Thymus (tissue), 11 donors: ENCODE measurements around the gene DVL1. TPM values are rescaled to one million over a fixed set of nuclear protein-coding genes. Genes with fewer than 3 reads are reported as not detected.
A peak's percentile ranks its signal among the peaks of the same experiment; 100 is the strongest.

Experiments used
- DNase-seq, 9 donors: peaks; one replicate each; pipeline ENCODE4 v3.0.0-alpha.2; 2013; ENCODE audit warnings: low spot score in 9 of 9, low read depth in 6 of 9, missing footprints in 1 of 9
- H3K27ac ChIP-seq, 2 donors: one replicate each; pipeline ENCODE4 v1.5.1; 2013; ENCODE audit warnings: control low read depth in 1 of 2, low read depth in 1 of 2, low read length in 1 of 2, mild to moderate bottlenecking in 1 of 2, moderate library complexity in 1 of 2
- H3K27me3 ChIP-seq, 2 donors: one replicate each; pipeline ENCODE4 v1.5.1; 2013; ENCODE audit warnings: low read length in 1 of 2; ENCODE audit not compliant: control insufficient read depth in 2 of 2, insufficient read depth in 1 of 2
- H3K36me3 ChIP-seq, 2 donors: one replicate each; pipeline ENCODE4 v1.5.1; 2013; ENCODE audit warnings: low read length in 1 of 2, mild to moderate bottlenecking in 1 of 2, moderate library complexity in 1 of 2; ENCODE audit not compliant: control insufficient read depth in 2 of 2, insufficient read depth in 2 of 2
- H3K4me1 ChIP-seq, 2 donors: one replicate each; pipeline ENCODE4 v1.5.1; 2013; ENCODE audit warnings: low read length in 2 of 2; ENCODE audit not compliant: control insufficient read depth in 2 of 2, insufficient read depth in 2 of 2
- H3K4me3 ChIP-seq, 2 donors: one replicate each; pipeline ENCODE4 v1.5.1; 2013; ENCODE audit warnings: low read length in 2 of 2, control low read depth in 1 of 2, mild to moderate bottlenecking in 1 of 2
- H3K9me3 ChIP-seq, 2 donors: one replicate each; pipeline ENCODE4 v1.5.1; 2013; ENCODE audit warnings: low read length in 1 of 2, mild to moderate bottlenecking in 1 of 2; ENCODE audit not compliant: control insufficient read depth in 2 of 2, insufficient read depth in 1 of 2
- WGBS: extraction: QIAGEN DNeasy Blood & Tissue Kit; methylation state at CpG from one replicate; pipeline ENCODE4 v1.1.7; 2013; 5-methylcytosine and 5-hydroxymethylcytosine counted together
- polyA plus RNA-seq: library from polyadenylated mRNA; stranded (reverse); fragments of 200-250 nt; gene quantifications from one replicate; pipeline ENCODE4 v1.2.3, GENCODE V29; 2013
- total RNA-seq: library from RNA; stranded (reverse); fragments of 120-200 nt; gene quantifications from one replicate; pipeline ENCODE4 v1.2.4, GENCODE V29; 2013
- donor health status: healthy.

DVL1 gene
- total and polyA plus RNA-seq, 2 donors: 19.6 to 40.9 TPM

DNA sequence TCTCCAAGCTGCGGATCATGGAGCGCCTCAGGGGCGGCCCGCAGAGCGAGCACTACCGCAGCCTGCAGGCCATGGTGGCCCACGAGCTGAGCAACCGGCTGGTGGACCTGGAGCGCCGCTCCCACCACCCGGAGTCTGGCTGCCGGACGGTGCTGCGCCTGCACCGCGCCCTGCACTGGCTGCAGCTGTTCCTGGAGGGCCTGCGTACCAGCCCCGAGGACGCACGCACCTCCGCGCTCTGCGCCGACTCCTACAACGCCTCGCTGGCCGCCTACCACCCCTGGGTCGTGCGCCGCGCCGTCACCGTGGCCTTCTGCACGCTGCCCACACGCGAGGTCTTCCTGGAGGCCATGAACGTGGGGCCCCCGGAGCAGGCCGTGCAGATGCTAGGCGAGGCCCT lies 21.9 kb downstream of the DVL1 start:
- Histone ChIP-seq H3K4me3 (no peak overlapping the region), H3K9me3 (peaks cover 1 to 21% of the 10 kb centered on the region in 2 donors), H3K36me3 (peaks cover 16 to 21% of the 10 kb centered on the region in 2 donors), H3K27ac (no peak overlapping the region), H3K27me3 (no peaks in the 10 kb centered on the region), H3K4me1 (peaks cover 26 to 29% of the 10 kb centered on the region in 2 donors)
- DNase-seq: no peak
- 96% methylated on average over 40 of the region's 40 CpGs for WGBS

DNA sequence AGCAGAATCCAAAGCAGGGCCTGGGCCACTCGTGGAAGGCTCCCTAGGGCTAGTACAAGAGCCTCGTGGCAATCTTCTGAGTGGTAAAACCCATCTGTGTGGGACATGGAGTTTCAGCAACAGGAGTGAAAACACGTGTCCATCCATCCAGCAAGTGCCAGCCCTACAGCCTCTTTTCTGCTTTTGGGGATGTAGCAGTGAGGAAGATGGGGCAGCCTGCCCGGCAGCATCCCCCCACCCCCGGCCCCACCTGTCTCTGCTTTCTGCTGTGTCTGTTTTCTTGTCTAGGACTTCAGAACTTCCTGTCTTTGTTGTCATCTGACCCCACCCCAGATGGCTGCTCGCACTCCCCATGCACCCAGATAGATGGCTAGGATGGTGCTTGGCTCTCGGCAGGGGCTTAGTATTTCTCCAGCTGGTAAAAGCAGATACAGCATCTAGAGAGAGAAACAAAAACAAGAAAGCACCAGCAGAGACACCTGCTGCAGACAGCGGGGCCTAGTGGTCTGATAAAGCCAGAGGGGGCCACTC lies 23.1 kb downstream of the DVL1 start:
- DNase-seq: peak in 1 of 9 donors; percentile 39
- H3K4me3 ChIP-seq: peak overlapping the region; percentile 68 to 95
- peaks cover 26 to 29% of the 10 kb centered on the region in 2 donors for H3K4me1 ChIP-seq
- H3K9me3 ChIP-seq: peaks cover 1 to 16% of the 10 kb centered on the region in 2 donors
- peak overlapping the region; percentile 69 to 81 for H3K27ac ChIP-seq
- no peaks in the 10 kb centered on the region for H3K27me3 ChIP-seq
- peaks cover 21% of the 10 kb centered on the region in 2 donors for H3K36me3 ChIP-seq
- WGBS: 66% methylated on average over 8 of the region's 8 CpGs

DNA sequence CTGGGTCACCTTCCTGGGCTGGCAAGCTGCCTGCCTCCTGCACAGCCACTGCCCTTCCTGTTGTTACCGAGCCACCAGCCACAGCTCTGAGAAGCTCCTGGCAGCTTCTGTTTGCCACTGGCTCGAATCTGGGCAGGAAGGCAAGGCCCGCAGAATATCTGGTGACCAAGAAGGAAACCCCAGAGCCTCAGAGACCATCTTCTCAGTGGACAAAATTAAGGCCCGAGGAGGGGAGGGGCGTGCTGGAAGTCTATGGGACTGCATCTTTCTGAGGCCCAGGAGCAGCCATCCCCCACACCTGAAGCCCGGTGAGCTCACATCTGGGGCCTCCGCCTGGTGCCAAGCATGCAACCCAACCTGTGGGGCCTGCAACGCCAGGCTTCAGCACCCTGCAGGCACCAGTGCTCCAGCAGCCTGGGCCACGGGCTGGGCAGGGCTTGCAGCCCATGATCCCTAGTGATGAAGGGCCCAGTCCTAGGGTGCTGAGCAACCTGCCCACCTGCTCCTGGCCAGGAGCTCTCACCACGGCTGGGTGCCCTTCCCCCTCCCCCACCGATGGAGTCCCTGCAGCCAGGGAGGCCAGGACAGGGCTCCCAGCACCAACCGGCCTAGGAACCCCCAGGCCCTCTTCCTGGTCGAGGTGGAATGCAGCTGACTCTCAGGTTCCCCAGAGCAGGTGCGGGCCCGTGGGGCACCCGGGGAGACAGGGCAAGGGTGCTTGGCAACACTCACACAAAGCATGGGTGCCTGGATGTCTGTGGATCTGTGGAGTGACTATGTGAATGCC lies 23.7 kb downstream of the DVL1 start:
- peak overlapping the region; percentile 68 to 95 for H3K4me3 ChIP-seq
- no peaks in the 10 kb centered on the region for H3K27me3 ChIP-seq
- H3K4me1 ChIP-seq: peaks cover 26 to 29% of the 10 kb centered on the region in 2 donors
- WGBS: 74% methylated on average over 16 of the region's 16 CpGs
- H3K9me3 ChIP-seq: peaks cover 1 to 9% of the 10 kb centered on the region in 2 donors
- peak overlapping the region; percentile 69 to 76 for H3K27ac ChIP-seq
- peaks cover 21 to 23% of the 10 kb centered on the region in 2 donors for H3K36me3 ChIP-seq
- DNase-seq: no peak

DNA sequence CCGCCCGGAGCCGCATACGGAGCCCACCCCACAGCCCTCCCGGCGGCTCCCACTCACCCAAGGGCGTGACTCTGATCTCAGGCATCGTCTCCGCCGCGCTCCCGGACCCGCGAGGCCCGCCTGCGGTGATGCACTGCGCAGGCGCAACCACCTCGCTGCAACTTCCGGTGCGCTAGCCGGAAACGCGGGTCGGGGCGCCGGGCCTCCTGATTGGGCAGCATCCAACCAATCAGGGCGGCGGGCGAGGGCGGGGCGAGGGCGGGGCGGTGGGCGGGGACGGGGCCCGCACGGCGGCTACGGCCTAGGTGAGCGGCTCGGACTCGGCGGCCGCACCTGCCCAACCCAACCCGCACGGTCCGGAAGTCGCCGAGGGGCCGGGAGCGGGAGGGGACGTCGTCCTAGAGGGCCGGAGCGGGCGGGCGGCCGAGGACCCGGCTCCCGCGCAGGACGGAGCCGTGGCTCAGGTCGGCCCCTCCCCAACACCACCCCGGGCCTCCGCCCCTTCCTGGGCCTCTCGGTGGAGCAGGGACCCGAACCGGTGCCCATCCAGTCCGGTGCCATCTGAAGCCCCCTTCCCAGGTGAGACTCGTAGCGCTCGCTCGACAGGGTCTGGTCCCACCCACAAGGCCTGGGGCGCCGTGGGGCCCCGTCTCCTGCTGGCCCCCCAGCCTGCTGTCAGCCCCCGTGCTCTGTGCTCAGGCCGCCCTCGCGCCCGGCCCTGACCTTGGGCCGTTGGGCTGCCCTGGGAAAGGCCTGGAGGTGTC lies 24.5 kb downstream of the DVL1 start, which contains the start of the genes CPTP and INTS11:
Gene CPTP, plus strand, starts transcription at position 279 of the 764 bp plus-strand sequence. CDS start 2,109 bp downstream, outside the sequence.
Gene INTS11, minus strand, starts transcription at position 137 of the 764 bp plus-strand sequence. Its CDS starts 52 bp downstream, at position 85.
- peak; percentile 69 to 96 (median 89) for DNase-seq
- Histone ChIP-seq H3K36me3 (peaks cover 27 to 31% of the 10 kb centered on the region in 2 donors), H3K27ac (peak within 1 kb of the TSS; percentile 69 to 78), H3K27me3 (no peaks in the 10 kb centered on the region), H3K9me3 (peaks cover 1 to 2% of the 10 kb centered on the region in 2 donors), H3K4me1 (peaks cover 26 to 29% of the 10 kb centered on the region in 2 donors), H3K4me3 (peak within 1 kb of the TSS; percentile 68 to 95)
- WGBS: 7% methylated on average over 84 of the region's 84 CpGs

DNA sequence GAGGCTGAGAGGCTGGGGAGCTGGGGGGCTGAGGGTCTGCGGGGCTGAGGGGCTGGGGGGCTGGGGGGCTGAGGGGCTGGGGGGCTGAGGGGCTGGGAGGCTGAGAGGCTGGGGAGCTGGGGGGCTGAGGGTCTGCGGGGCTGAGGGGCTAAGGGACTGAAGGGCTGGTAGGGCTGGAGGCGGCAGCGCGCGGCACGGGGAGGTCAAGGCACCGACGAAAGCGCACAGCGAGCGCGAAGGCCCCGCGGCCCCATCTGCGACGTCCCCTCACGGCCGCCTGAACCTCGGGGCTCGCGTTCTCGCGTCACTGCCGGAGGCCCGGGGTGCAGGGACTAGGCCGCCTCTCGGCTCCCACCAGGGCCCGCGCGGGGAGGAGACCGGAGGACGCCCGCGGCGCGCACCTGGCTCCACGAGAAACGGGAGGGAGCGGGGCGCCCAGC lies 25.1 kb downstream of the DVL1 start:
- Histone ChIP-seq H3K4me1 (peaks cover 26 to 29% of the 10 kb centered on the region in 2 donors), H3K36me3 (peaks cover 33 to 37% of the 10 kb centered on the region in 2 donors), H3K4me3 (peak overlapping the region; percentile 68 to 95), H3K9me3 (no peaks in the 10 kb centered on the region), H3K27ac (peak overlapping the region in 1 of 2 donors; percentile 78), H3K27me3 (no peaks in the 10 kb centered on the region)
- WGBS: 1% methylated on average over 41 of the region's 41 CpGs
- DNase-seq: no peak

DNA sequence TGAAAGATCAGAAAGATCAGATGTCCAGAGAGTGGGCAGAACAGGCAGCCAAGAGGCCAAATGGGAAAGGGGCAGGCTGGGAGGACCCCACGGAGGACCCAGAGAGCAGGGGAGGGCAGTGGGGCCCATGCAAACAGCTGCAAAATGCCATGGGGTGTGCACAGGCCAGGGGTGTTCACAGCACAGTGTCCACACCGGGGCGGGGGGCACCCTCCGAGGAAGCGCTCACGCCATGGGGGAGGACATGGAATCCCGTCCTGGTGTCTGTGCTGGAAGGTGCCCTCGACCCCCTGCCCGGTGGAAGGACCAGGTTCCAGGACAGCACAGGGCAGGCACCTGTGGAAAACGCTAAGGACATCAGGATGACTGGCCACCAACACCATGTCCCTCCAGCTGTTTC lies 26.3 kb downstream of the DVL1 start:
- over 99% methylated on average over 10 of the region's 10 CpGs for WGBS
- no peak for DNase-seq
- Histone ChIP-seq H3K4me3 (no peak overlapping the region), H3K27me3 (no peaks in the 10 kb centered on the region), H3K9me3 (no peaks in the 10 kb centered on the region), H3K36me3 (peaks cover 36 to 37% of the 10 kb centered on the region in 2 donors), H3K4me1 (peaks cover 26 to 29% of the 10 kb centered on the region in 2 donors), H3K27ac (no peak overlapping the region)

DNA sequence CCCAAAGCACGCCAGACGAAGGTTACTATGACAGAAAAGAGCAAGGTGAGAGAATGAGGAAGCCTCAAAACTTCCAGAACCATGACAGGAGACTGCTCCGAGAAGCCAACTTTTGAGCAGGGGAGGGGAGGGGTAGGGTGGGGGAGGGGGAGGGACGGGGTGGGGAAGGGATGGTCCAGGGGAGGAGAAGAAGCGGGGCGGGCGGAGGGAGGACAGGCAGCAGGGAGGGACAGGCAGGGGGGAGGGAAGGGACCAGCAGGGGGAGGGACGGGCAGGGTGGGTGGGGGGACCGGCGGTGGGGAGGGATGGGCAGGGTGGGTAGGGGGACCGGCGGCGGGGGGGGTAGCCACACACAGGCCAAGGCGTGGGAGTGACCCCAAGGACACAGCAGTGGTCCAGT lies 26.8 kb downstream of the DVL1 start:
- H3K4me3 ChIP-seq: no peak overlapping the region
- H3K27me3 ChIP-seq: no peaks in the 10 kb centered on the region
- no peaks in the 10 kb centered on the region for H3K9me3 ChIP-seq
- 96% methylated on average over 14 of the region's 14 CpGs for WGBS
- DNase-seq: no peak
- peaks cover 32 to 34% of the 10 kb centered on the region in 2 donors for H3K36me3 ChIP-seq
- H3K4me1 ChIP-seq: peaks cover 26 to 29% of the 10 kb centered on the region in 2 donors
- no peak overlapping the region for H3K27ac ChIP-seq

DNA sequence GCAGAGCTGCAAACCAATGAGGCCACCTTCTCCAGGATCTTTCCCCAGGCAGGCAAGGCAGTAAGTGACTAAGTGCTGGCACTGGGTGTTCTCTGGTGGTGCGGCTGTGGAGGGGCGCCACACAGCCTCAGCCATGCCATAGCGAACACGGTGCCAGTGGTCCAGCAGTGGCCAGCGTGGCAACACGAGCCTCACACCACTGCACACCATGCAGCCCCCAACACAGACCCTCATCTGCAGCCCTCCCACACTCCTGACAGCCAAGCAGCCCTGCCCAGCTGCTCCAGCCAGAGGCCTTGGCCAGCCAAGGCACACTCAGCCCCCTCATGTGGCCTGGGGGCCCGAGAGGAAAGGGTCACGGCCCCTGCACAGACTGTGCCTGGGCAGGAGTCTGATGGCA lies 27.7 kb downstream of the DVL1 start:
- H3K4me1 ChIP-seq: peaks cover 25% of the 10 kb centered on the region in 2 donors
- WGBS: 97% methylated on average over 8 of the region's 8 CpGs

More for the DNA sequence above, 27.7 kb downstream of the DVL1 start:
- DNase-seq: no peak
- H3K27ac ChIP-seq: no peak overlapping the region
- H3K27me3 ChIP-seq: no peaks in the 10 kb centered on the region
- H3K36me3 ChIP-seq: peaks cover 32 to 34% of the 10 kb centered on the region in 2 donors
- no peak overlapping the region for H3K4me3 ChIP-seq
- H3K9me3 ChIP-seq: no peaks in the 10 kb centered on the region
